HG02870 (cell line): ENCODE data around the gene PRDM16.

Experiments
- ATAC-seq: cut with Tn5 transposase; IDR thresholded peaks from one replicate; pipeline ENCODE4 v1.9.1; 2021; ENCODE audit warnings: mild to moderate bottlenecking, moderate library complexity; ENCODE audit not compliant: unreplicated experiment

PRDM16 gene

GRCh38 chr1:3053366-3053980, 15.5 kb upstream of the PRDM16 start:
- ATAC-seq = no peak

GRCh38 chr1:3053986-3054385, 15.0 kb upstream of the PRDM16 start:
- no peak for ATAC-seq

- ATAC-seq = no peak
These were observed 14.5 kb upstream of the PRDM16 start for GRCh38 chr1:3054474-3054873.

GRCh38 chr1:3055051-3055450, 14.0 kb upstream of the PRDM16 start:
- no peak for ATAC-seq

GRCh38 chr1:3056641-3057040, 12.4 kb upstream of the PRDM16 start:
- ATAC-seq = no peak

- no peak for ATAC-seq
These were observed 10.6 kb upstream of the PRDM16 start for GRCh38 chr1:3058263-3059030.

- no peak for ATAC-seq
These were observed 8.9 kb upstream of the PRDM16 start for GRCh38 chr1:3060127-3060526.

- ATAC-seq = no peak
These were observed 8.1 kb upstream of the PRDM16 start for GRCh38 chr1:3060601-3061551.

GRCh38 chr1:3061566-3061965, 7.4 kb upstream of the PRDM16 start:
- no peak for ATAC-seq

- no peak for ATAC-seq
These were observed 6.9 kb upstream of the PRDM16 start for GRCh38 chr1:3061981-3062615.

- ATAC-seq = no peak
These were observed 6.2 kb upstream of the PRDM16 start for GRCh38 chr1:3062616-3063378.

GRCh38 chr1:3063379-3064295, 5.4 kb upstream of the PRDM16 start:
- ATAC-seq = no peak

GRCh38 chr1:3064296-3064850, 4.6 kb upstream of the PRDM16 start:
- ATAC-seq = no peak

- no peak for ATAC-seq
These were observed 4.1 kb upstream of the PRDM16 start for GRCh38 chr1:3064901-3065300.

- no peak for ATAC-seq
These were observed 3.6 kb upstream of the PRDM16 start for GRCh38 chr1:3065396-3065795.

GRCh38 chr1:3065797-3066196, 3.2 kb upstream of the PRDM16 start:
- no peak for ATAC-seq

GRCh38 chr1:3066250-3066711, 2.7 kb upstream of the PRDM16 start:
- ATAC-seq = no peak

GRCh38 chr1:3066826-3067225, 2.2 kb upstream of the PRDM16 start:
- no peak for ATAC-seq

GRCh38 chr1:3067301-3067670, 1.7 kb upstream of the PRDM16 start:
- ATAC-seq = no peak
